K562 (cell line): ENCODE measurements around the gene NDUFS6. TPM values are rescaled to one million over a fixed set of nuclear protein-coding genes. Genes with fewer than 3 reads are reported as not detected.

Experiments
- ATF7 ChIP-seq: fragments of 450-650 bp; IDR thresholded peaks from 2 replicates; pipeline ENCODE4 v1.7.1; 2014; ENCODE audit warnings: mild to moderate bottlenecking, moderate library complexity
- BMI1 ChIP-seq: fragments of 150-350 bp; IDR thresholded peaks from 2 replicates; pipeline ENCODE4 v1.6.1; 2014; ENCODE audit warnings: low read length
- CCNT2 ChIP-seq: IDR thresholded peaks from 2 replicates; pipeline ENCODE4 v1.6.1; 2011; ENCODE audit warnings: borderline replicate concordance, low read depth, mild to moderate bottlenecking, moderate library complexity, mixed read lengths, low read length; ENCODE audit not compliant: insufficient read length; ENCODE audit errors: extremely low read depth
- CEBPB ChIP-seq: fragments of 450-650 bp; IDR thresholded peaks from 2 replicates; pipeline ENCODE4 v1.6.1; 2016; ENCODE audit warnings: missing genetic modification characterization, missing compliant biosample characterization
- MTA3 ChIP-seq: fragments of 450-650 bp; formaldehyde crosslinking; IDR thresholded peaks from 2 replicates; pipeline ENCODE4 v1.6.1; 2017; ENCODE audit warnings: mild to moderate bottlenecking, borderline replicate concordance
- NR2C2 ChIP-seq, 2 experiments: fragments of 200-800 bp in 1 of 2; sonication (Bioruptor generic) in 1 of 2; sonication (generic) in 1 of 2; formaldehyde crosslinking in 1 of 2; IDR thresholded peaks; 2 replicates each; pipeline versions ENCODE4 v1.6.1 to v1.8.0; 2016 to 2022; ENCODE audit warnings: mild to moderate bottlenecking in 1 of 2, missing compliant biosample characterization in 1 of 2, missing genetic modification characterization in 1 of 2, missing genetic modification reagents in 1 of 2
- RBBP5 ChIP-seq: fragments of 200-600 bp; sonication (generic); IDR thresholded peaks from 2 replicates; pipeline ENCODE4 v1.6.1; 2012; ENCODE audit warnings: borderline replicate concordance, mild to moderate bottlenecking, low read length, control low read depth, inconsistent platforms; ENCODE audit not compliant: insufficient read depth, poor library complexity, severe bottlenecking
- SIN3A ChIP-seq, 2 experiments: fragments of 150-350 bp in 1 of 2; IDR thresholded peaks; 2 replicates each; pipeline ENCODE4 v1.6.1; 2011 to 2016; ENCODE audit warnings: borderline replicate concordance in 2 of 2, low read depth in 2 of 2, low read length in 2 of 2, mild to moderate bottlenecking in 2 of 2, moderate library complexity in 2 of 2; ENCODE audit not compliant: control insufficient read depth in 1 of 2
- SRSF1 ChIP-seq: fragments of 200-400 bp; formaldehyde crosslinking; IDR thresholded peaks from 2 replicates; pipeline ENCODE4 v1.6.1; 2017; ENCODE audit warnings: mild to moderate bottlenecking, low read depth, low read length, moderate library complexity
- THRAP3 ChIP-seq: fragments of 450-650 bp; IDR thresholded peaks from 2 replicates; pipeline ENCODE4 v1.6.1; 2016; ENCODE audit warnings: mild to moderate bottlenecking, inconsistent platforms, borderline replicate concordance
- U2AF1 ChIP-seq: fragments of 200-400 bp; formaldehyde crosslinking; optimal IDR thresholded peaks from 2 replicates; pipeline ENCODE3; 2017; ENCODE audit warnings: mild to moderate bottlenecking, low read depth, low read length, moderate library complexity
- ZFP1 ChIP-seq: fragments of 450-650 bp; formaldehyde crosslinking; IDR thresholded peaks from 2 replicates; pipeline ENCODE4 v1.4.0; 2020; ENCODE audit warnings: mild to moderate bottlenecking, mixed read lengths
- ZNF146 ChIP-seq: IDR thresholded peaks from one replicate; pipeline ENCODE4 v1.6.1; 2018; ENCODE audit warnings: missing compliant biosample characterization; ENCODE audit not compliant: unreplicated experiment
- polyA plus RNA-seq, 8 experiments: library from polyadenylated mRNA; depleted of rRNA in 4 of 8; stranded (reverse) in 5 of 8; unstranded in 3 of 8; fragments of >200 nt; fragmentation: Nextera tagmentation in 2 of 8; fragmentation: Illumina TruSeq in 1 of 8; extraction: Ambion mirVana in 2 of 8; extraction: Trizol in 1 of 8; gene quantifications; 2 replicates each; pipeline versions ENCODE4 v1.2.1 to v1.2.3, GENCODE V29; 2011 to 2014; ENCODE audit warnings: inconsistent platforms in 1 of 8, missing spikeins in 1 of 8
- total RNA-seq, 7 experiments: library from RNA; depleted of rRNA in 6 of 7; stranded (reverse); fragments of >200 nt in 6 of 7; fragmentation: Illumina TruSeq in 2 of 7; extraction: Trizol in 2 of 7; gene quantifications; 2 replicates each; pipeline versions ENCODE4 v1.2.1 to v1.2.3, GENCODE V29; 2011 to 2021; ENCODE audit warnings: low replicate concordance in 1 of 7
- TF ChIP-seq, protein P1 (sequence below): IDR thresholded peaks from 2 replicates; pipeline ENCODE4 v1.6.1; 2016; ENCODE audit warnings: missing genetic modification characterization, missing compliant biosample characterization
- TF ChIP-seq, protein P2 (sequence below): fragments of 450-650 bp; formaldehyde crosslinking; IDR thresholded peaks from 2 replicates; pipeline ENCODE4 v1.4.0; 2022; ENCODE audit warnings: mild to moderate bottlenecking, moderate library complexity
- TF ChIP-seq, protein P3 (sequence below), 2 experiments: fragments of 450-650 bp; IDR thresholded peaks; 2 replicates each; pipeline ENCODE4 v1.6.1; 2018; ENCODE audit warnings: mild to moderate bottlenecking in 2 of 2, low read depth in 1 of 2; ENCODE audit not compliant: partially characterized antibody in 2 of 2

Gene NDUFS6
- total and polyA plus RNA-seq, 9 of the 15 experiments (the other 6 are each of a cell fraction or from before 2014, with no cell fraction given): 36.1 to 291 (median 77.0) TPM

DNA sequence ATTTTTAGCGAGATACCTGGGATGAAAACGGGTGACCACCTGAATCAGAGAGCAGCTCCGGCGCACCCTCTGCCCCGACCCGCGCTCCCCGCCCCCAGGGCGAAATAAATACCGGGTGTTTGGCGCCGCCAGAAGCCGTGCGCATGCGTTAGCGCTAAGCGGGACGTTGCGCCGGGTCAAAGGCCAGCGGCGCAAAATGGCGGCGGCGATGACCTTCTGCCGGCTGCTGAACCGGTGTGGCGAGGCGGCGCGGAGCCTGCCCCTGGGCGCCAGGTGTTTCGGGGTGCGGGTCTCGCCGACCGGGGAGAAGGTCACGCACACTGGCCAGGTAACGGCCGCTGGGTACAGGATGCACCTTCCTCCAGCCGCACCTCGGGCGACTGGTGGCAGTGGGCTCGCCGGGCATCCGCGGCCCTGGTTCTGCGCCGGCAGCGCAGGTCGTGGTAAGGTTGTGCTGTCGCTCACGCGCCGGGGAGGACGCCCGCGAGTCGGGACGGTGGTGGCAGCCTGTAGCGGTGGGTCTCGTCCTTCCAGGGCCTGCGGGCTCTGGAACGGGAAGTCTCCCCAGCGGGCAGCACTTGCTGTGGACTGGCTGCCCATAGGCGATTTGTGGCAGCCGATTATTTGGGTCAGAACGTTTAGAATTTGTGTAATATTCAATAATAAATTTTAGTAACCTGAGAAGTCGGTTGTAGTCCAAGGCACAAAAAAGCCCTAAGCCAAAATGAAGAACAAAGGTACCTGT is at the start of gene NDUFS6 (continued):
- no peak for TF ChIP-seq ZFP1 (CRISPR knock-in tag)
- TF ChIP-seq U2AF1: peak; percentile 80
- no peak for TF ChIP-seq THRAP3
- peak; percentile 49 for TF ChIP-seq CCNT2
- TF ChIP-seq ATF7: 0 out of 2 replicates have a peak, but pooled peaks have one; percentile 71
- TF ChIP-seq SRSF1: peak; percentile 82; the same call in 1 of the 2 replicates
- no peak for TF ChIP-seq ZNF146
- TF ChIP-seq CEBPB (tag): no peak
- peak; percentile 85 for TF ChIP-seq MTA3
- peak; percentile 28 to 73; a peak in 2 of 4 replicates for TF ChIP-seq SIN3A (IDR thresholded peaks at IDR 0.05; ENCODE audit: borderline replicate concordance in 2 of 2, control insufficient read depth in 1 of 2, low read depth in 2 of 2, low read length in 2 of 2)
- TF ChIP-seq, protein P1, sequence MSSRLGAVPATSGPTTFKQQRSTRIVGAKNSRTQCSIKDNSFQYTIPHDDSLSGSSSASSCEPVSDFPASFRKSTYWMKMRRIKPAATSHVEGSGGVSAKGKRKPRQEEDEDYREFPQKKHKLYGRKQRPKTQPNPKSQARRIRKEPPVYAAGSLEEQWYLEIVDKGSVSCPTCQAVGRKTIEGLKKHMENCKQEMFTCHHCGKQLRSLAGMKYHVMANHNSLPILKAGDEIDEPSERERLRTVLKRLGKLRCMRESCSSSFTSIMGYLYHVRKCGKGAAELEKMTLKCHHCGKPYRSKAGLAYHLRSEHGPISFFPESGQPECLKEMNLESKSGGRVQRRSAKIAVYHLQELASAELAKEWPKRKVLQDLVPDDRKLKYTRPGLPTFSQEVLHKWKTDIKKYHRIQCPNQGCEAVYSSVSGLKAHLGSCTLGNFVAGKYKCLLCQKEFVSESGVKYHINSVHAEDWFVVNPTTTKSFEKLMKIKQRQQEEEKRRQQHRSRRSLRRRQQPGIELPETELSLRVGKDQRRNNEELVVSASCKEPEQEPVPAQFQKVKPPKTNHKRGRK (tag): no peak
- TF ChIP-seq, protein P2, sequence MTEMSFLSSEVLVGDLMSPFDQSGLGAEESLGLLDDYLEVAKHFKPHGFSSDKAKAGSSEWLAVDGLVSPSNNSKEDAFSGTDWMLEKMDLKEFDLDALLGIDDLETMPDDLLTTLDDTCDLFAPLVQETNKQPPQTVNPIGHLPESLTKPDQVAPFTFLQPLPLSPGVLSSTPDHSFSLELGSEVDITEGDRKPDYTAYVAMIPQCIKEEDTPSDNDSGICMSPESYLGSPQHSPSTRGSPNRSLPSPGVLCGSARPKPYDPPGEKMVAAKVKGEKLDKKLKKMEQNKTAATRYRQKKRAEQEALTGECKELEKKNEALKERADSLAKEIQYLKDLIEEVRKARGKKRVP: 0 out of 2 replicates have a peak, but pooled peaks have one; percentile 2
- TF ChIP-seq RBBP5: peak; percentile 98
- no peak for TF ChIP-seq BMI1
- TF ChIP-seq NR2C2 (CRISPR knock-in tag; IDR thresholded peaks at IDR 0.05): peak; percentile 97
- peak; percentile 99 for TF ChIP-seq NR2C2 (tag; IDR thresholded peaks at IDR 0.05)
- TF ChIP-seq, protein P3, sequence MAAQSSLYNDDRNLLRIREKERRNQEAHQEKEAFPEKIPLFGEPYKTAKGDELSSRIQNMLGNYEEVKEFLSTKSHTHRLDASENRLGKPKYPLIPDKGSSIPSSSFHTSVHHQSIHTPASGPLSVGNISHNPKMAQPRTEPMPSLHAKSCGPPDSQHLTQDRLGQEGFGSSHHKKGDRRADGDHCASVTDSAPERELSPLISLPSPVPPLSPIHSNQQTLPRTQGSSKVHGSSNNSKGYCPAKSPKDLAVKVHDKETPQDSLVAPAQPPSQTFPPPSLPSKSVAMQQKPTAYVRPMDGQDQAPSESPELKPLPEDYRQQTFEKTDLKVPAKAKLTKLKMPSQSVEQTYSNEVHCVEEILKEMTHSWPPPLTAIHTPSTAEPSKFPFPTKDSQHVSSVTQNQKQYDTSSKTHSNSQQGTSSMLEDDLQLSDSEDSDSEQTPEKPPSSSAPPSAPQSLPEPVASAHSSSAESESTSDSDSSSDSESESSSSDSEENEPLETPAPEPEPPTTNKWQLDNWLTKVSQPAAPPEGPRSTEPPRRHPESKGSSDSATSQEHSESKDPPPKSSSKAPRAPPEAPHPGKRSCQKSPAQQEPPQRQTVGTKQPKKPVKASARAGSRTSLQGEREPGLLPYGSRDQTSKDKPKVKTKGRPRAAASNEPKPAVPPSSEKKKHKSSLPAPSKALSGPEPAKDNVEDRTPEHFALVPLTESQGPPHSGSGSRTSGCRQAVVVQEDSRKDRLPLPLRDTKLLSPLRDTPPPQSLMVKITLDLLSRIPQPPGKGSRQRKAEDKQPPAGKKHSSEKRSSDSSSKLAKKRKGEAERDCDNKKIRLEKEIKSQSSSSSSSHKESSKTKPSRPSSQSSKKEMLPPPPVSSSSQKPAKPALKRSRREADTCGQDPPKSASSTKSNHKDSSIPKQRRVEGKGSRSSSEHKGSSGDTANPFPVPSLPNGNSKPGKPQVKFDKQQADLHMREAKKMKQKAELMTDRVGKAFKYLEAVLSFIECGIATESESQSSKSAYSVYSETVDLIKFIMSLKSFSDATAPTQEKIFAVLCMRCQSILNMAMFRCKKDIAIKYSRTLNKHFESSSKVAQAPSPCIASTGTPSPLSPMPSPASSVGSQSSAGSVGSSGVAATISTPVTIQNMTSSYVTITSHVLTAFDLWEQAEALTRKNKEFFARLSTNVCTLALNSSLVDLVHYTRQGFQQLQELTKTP (IDR thresholded peaks at IDR 0.05; ENCODE audit: low read depth in 1 of 2, partially characterized antibody in 2 of 2): no peak
